Measurements from ENCODE around the gene MTHFSD.

Gene MTHFSD

GRCh38 chr16:86558355-86559193, 3.5 kb upstream of the MTHFSD start:
- Histone ChIP-seq H3K14ac (ENCODE audit: low read length) (no peak overlapping the region), H3K27me3 (ENCODE audit: insufficient read depth, low read length) (no peaks in the 10 kb centered on the region), H3K4ac (ENCODE audit: low read depth, low read length) (no peak overlapping the region), H2AFZ (ENCODE audit: insufficient read depth, low read length, poor library complexity) (no peak overlapping the region), H3K4me3 (ENCODE audit: low read depth, low read length) (no peak overlapping the region), H3K18ac (ENCODE audit: low read length) (no peak overlapping the region), H3K23ac (ENCODE audit: low read length) (no peak overlapping the region), H3K79me1 (ENCODE audit: low read length) (peaks cover 7% of the 10 kb centered on the region), H4K91ac (ENCODE audit: low read depth, low read length) (no peak overlapping the region), H3K4me1 (ENCODE audit: control insufficient read depth in 1 of 2, insufficient read depth in 2 of 2, low read length in 2 of 2) (peaks cover 3 to 6% of the 10 kb centered on the region in 2 experiments), H3K9me3 (ENCODE audit: insufficient read depth, low read depth, low read length) (peaks cover 3% of the 10 kb centered on the region), H3K4me2 (ENCODE audit: low read length) (no peak overlapping the region), H3K27ac (ENCODE audit: low read depth, low read length) (no peak overlapping the region), H2BK5ac (ENCODE audit: low read depth, low read length, poor library complexity) (no peak overlapping the region), H4K8ac (ENCODE audit: low read depth, low read length) (no peak overlapping the region), H3K36me3 (ENCODE audit: control insufficient read depth in 1 of 2, insufficient read depth in 2 of 2, low read length in 2 of 2) (no peaks in the 10 kb centered on the region), H2AK5ac (ENCODE audit: low read length) (no peak overlapping the region), H2BK120ac (ENCODE audit: insufficient read depth, low read length, poor library complexity) (no peak overlapping the region), H4K12ac (ENCODE audit: low read depth, low read length) (no peak overlapping the region), H2BK12ac (ENCODE audit: low read length) (no peak overlapping the region), H3K79me2 (ENCODE audit: control insufficient read depth, insufficient read depth, low read length, poor library complexity) (peaks cover 3% of the 10 kb centered on the region), H3K9ac (ENCODE audit: low read length) (peak overlapping the region; percentile 26)
- DNase-seq, result no peak
- WGBS (ENCODE audit: extremely low coverage, insufficient coverage, insufficient read length), result no CpG with 5 or more reads among the region's 28 CpGs

GRCh38 chr16:86557587-86557986, 2.6 kb upstream of the MTHFSD start:
- no peak overlapping the region for H2AFZ ChIP-seq (ENCODE audit: insufficient read depth, low read length, poor library complexity)
- no peak overlapping the region for H4K8ac ChIP-seq (ENCODE audit: low read depth, low read length)
- no peak overlapping the region for H3K23ac ChIP-seq (ENCODE audit: low read length)
- H2BK120ac ChIP-seq (ENCODE audit: insufficient read depth, low read length, poor library complexity), result no peak overlapping the region
- peaks cover 3% of the 10 kb centered on the region for H3K79me2 ChIP-seq (ENCODE audit: control insufficient read depth, insufficient read depth, low read length, poor library complexity)
- no peak overlapping the region for H3K4me2 ChIP-seq (ENCODE audit: low read length)
- no peak overlapping the region for H2AK5ac ChIP-seq (ENCODE audit: low read length)
- H3K4me3 ChIP-seq (ENCODE audit: low read depth, low read length), result no peak overlapping the region
- H3K9ac ChIP-seq (ENCODE audit: low read length), result no peak overlapping the region
- H3K9me3 ChIP-seq (ENCODE audit: insufficient read depth, low read depth, low read length), result peaks cover 3% of the 10 kb centered on the region
- no peak overlapping the region for H2BK5ac ChIP-seq (ENCODE audit: low read depth, low read length, poor library complexity)
- no peak overlapping the region for H2BK12ac ChIP-seq (ENCODE audit: low read length)
- no peak overlapping the region for H3K4ac ChIP-seq (ENCODE audit: low read depth, low read length)
- no peaks in the 10 kb centered on the region for H3K27me3 ChIP-seq (ENCODE audit: insufficient read depth, low read length)
- H3K79me1 ChIP-seq (ENCODE audit: low read length), result peaks cover 7% of the 10 kb centered on the region
- DNase-seq, result no peak
- H3K18ac ChIP-seq (ENCODE audit: low read length), result no peak overlapping the region
- peaks cover 0 to 2% of the 10 kb centered on the region in 2 experiments for H3K36me3 ChIP-seq (ENCODE audit: control insufficient read depth in 1 of 2, insufficient read depth in 2 of 2, low read length in 2 of 2)
- H3K4me1 ChIP-seq (ENCODE audit: control insufficient read depth in 1 of 2, insufficient read depth in 2 of 2, low read length in 2 of 2), result peaks cover 3 to 6% of the 10 kb centered on the region in 2 experiments
- WGBS (ENCODE audit: extremely low coverage, insufficient coverage, insufficient read length), result no CpG with 5 or more reads among the region's 4 CpGs
- no peak overlapping the region for H3K27ac ChIP-seq (ENCODE audit: low read depth, low read length)
- H4K12ac ChIP-seq (ENCODE audit: low read depth, low read length), result no peak overlapping the region
- no peak overlapping the region for H4K91ac ChIP-seq (ENCODE audit: low read depth, low read length)
- H3K14ac ChIP-seq (ENCODE audit: low read length), result no peak overlapping the region

- no peak for DNase-seq
- H3K9me3 ChIP-seq (ENCODE audit: insufficient read depth, low read depth, low read length), result peaks cover 3% of the 10 kb centered on the region
- no peak overlapping the region for H2BK12ac ChIP-seq (ENCODE audit: low read length)
These were observed 1.5 kb upstream of the MTHFSD start for GRCh38 chr16:86556576-86556975.

GRCh38 chr16:86555704-86556075, 655 bp upstream of the MTHFSD start:
- no peak for DNase-seq
- peak overlapping the region; percentile 79 for H4K91ac ChIP-seq (ENCODE audit: low read depth, low read length)
- H3K18ac ChIP-seq (ENCODE audit: low read length), result peak overlapping the region; percentile 68
- peaks cover 7% of the 10 kb centered on the region for H3K79me1 ChIP-seq (ENCODE audit: low read length)
- H3K4me3 ChIP-seq (ENCODE audit: low read depth, low read length), result peak overlapping the region; percentile 89
- H3K27ac ChIP-seq (ENCODE audit: low read depth, low read length), result no peak overlapping the region
- H3K27me3 ChIP-seq (ENCODE audit: insufficient read depth, low read length), result no peaks in the 10 kb centered on the region
- no CpG with 5 or more reads among the region's 17 CpGs for WGBS (ENCODE audit: extremely low coverage, insufficient coverage, insufficient read length)
- H3K9me3 ChIP-seq (ENCODE audit: insufficient read depth, low read depth, low read length), result no peaks in the 10 kb centered on the region
- H3K9ac ChIP-seq (ENCODE audit: low read length), result peak overlapping the region; percentile 28
- no peak overlapping the region for H2AK5ac ChIP-seq (ENCODE audit: low read length)
- H3K14ac ChIP-seq (ENCODE audit: low read length), result peak overlapping the region; percentile 80
- H2BK5ac ChIP-seq (ENCODE audit: low read depth, low read length, poor library complexity), result peak overlapping the region; percentile 62
- H3K4me1 ChIP-seq (ENCODE audit: control insufficient read depth in 1 of 2, insufficient read depth in 2 of 2, low read length in 2 of 2), result peaks cover 3 to 6% of the 10 kb centered on the region in 2 experiments
- no peak overlapping the region for H3K23ac ChIP-seq (ENCODE audit: low read length)
- H3K36me3 ChIP-seq (ENCODE audit: control insufficient read depth in 1 of 2, insufficient read depth in 2 of 2, low read length in 2 of 2), result peaks cover 2 to 6% of the 10 kb centered on the region in 2 experiments
- no peak overlapping the region for H2AFZ ChIP-seq (ENCODE audit: insufficient read depth, low read length, poor library complexity)
- peak overlapping the region; percentile 95 for H4K12ac ChIP-seq (ENCODE audit: low read depth, low read length)
- no peak overlapping the region for H2BK12ac ChIP-seq (ENCODE audit: low read length)
- H2BK120ac ChIP-seq (ENCODE audit: insufficient read depth, low read length, poor library complexity), result peak overlapping the region; percentile 48
- peak overlapping the region; percentile 76 for H3K4me2 ChIP-seq (ENCODE audit: low read length)
- peaks cover 3% of the 10 kb centered on the region for H3K79me2 ChIP-seq (ENCODE audit: control insufficient read depth, insufficient read depth, low read length, poor library complexity)
- peak overlapping the region; percentile 82 for H3K4ac ChIP-seq (ENCODE audit: low read depth, low read length)
- H4K8ac ChIP-seq (ENCODE audit: low read depth, low read length), result peak overlapping the region; percentile 99

More at GRCh38 chr16:86556576-86556975, 1.5 kb upstream of the MTHFSD start:
- Histone ChIP-seq H3K4me1 (ENCODE audit: control insufficient read depth in 1 of 2, insufficient read depth in 2 of 2, low read length in 2 of 2) (peaks cover 3 to 6% of the 10 kb centered on the region in 2 experiments), H4K91ac (ENCODE audit: low read depth, low read length) (no peak overlapping the region), H3K14ac (ENCODE audit: low read length) (no peak overlapping the region), H2AK5ac (ENCODE audit: low read length) (no peak overlapping the region), H3K4ac (ENCODE audit: low read depth, low read length) (no peak overlapping the region), H3K27me3 (ENCODE audit: insufficient read depth, low read length) (no peaks in the 10 kb centered on the region), H4K8ac (ENCODE audit: low read depth, low read length) (peak overlapping the region; percentile 61), H2BK120ac (ENCODE audit: insufficient read depth, low read length, poor library complexity) (no peak overlapping the region), H2BK5ac (ENCODE audit: low read depth, low read length, poor library complexity) (no peak overlapping the region), H3K18ac (ENCODE audit: low read length) (no peak overlapping the region), H3K4me3 (ENCODE audit: low read depth, low read length) (no peak overlapping the region), H3K36me3 (ENCODE audit: control insufficient read depth in 1 of 2, insufficient read depth in 2 of 2, low read length in 2 of 2) (peaks cover 0 to 6% of the 10 kb centered on the region in 2 experiments), H3K4me2 (ENCODE audit: low read length) (no peak overlapping the region), H3K79me2 (ENCODE audit: control insufficient read depth, insufficient read depth, low read length, poor library complexity) (peaks cover 3% of the 10 kb centered on the region), H3K9ac (ENCODE audit: low read length) (no peak overlapping the region), H4K12ac (ENCODE audit: low read depth, low read length) (no peak overlapping the region), H3K79me1 (ENCODE audit: low read length) (peaks cover 7% of the 10 kb centered on the region), H3K27ac (ENCODE audit: low read depth, low read length) (no peak overlapping the region), H3K23ac (ENCODE audit: low read length) (no peak overlapping the region), H2AFZ (ENCODE audit: insufficient read depth, low read length, poor library complexity) (no peak overlapping the region)
- no CpG with 5 or more reads among the region's 5 CpGs for WGBS (ENCODE audit: extremely low coverage, insufficient coverage, insufficient read length)

Measured in trophoblast cell (in vitro differentiated cells and primary cell).